Ecto neural progenitor cell (in vitro differentiated cells): ENCODE measurements around the gene PATJ.
"Not testable (repeated sequence)": the region's sequence is repeated elsewhere in the genome, so short reads cannot be mapped to it uniquely, and the experiment has no call there.

Source experiments
- DNase-seq: peaks from one replicate; pipeline ENCODE4 v3.0.0-alpha.2; 2018; ENCODE audit warnings: low spot score

The PATJ gene

DNA sequence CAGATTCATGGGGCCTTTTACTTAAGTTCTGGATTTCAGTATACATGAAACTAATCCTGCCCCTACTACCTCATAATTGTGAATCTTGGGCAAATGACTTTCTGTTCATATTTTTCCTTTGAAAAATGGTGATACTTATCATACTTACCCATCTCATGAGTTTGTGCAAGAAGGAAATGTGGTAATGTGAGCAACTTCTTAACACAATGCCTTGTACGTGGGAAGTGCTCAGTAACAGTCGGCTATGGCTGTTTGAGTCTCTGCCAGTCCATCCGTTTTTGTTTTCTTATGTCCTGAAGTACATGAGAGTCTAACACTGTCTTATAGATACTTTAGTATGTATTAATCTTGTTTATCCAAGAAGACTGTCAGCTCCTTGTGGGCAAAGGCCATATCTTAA, 86.5 kb downstream of the PATJ start:
- no peak for DNase-seq

DNA sequence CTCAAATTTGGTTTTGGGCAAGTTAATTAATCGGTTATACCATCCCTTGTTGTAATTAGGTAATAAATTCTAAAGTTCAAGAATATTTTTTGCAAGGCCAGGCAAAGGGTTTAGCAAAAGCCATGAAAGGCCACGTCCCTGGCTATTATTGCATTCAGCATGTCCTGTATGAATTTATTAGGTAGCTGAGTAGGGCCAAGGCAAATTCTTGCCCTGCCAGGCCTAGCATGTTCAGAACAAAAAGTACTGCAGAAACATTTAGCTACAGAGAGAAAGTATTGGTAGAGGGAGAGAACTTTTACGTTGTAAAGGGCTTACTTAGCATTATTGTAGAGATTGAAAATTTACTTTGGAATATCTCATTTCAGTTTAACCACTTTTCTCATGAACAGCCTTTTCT, 94.4 kb downstream of the PATJ start:
- no peak for DNase-seq

DNA sequence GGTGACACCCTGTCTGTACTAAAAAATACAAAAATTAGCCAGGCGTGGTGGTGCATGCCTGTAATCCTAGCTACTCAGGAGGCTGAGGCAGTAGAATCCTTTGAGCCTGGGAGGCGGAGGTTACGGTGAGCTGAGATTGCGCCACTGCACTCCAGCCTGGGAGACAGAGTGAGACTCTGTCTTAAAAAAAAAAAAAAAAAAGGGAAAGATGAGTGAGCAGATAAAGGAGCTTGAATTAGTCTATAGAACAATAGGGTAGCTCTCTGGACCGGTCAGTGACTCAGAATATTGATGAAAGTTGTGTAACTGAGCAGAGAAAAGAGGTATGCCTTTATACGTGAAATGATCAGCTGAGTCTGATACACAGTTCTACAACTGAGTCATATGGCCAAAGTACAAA, 95.3 kb downstream of the PATJ start:
- not testable (repeated sequence) for DNase-seq

DNA sequence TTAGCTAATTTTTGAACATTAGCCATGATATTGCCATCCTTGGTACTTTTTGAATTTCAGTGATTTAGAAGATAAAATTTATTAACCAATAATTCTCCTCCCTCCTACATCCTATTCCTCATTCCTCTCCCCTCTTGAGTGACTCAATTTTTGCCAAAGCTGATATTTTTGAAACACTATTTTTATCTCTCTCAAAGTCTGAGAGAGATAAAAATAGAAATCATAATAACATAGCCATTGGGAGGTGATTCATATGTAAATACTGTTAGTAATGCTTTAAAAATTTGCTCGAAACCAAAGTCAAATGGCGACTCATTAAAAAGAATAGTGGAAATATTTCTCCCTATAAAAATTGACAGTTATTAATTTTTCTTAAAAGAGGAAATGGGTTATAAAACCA, 97.4 kb downstream of the PATJ start:
- no peak for DNase-seq

DNA sequence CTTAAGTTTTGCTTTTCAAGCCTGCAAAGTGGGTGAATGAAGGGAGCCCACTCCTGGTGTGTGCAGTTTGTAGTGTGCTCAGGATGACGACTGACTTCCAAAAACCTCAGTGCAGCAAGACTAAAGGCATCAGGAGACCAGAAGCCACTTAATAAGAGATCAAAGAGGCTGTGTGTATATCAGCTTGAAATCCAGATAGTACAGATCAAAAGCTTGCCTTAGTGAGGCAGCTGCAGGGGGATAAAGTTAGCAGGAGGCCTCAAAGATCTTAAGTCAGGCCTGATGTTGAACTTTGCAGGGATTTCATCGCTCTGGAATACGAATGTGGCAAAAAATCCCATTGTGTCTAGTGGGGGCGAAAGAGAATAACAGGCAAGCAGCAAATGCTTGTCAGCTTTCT, 99.8 kb downstream of the PATJ start:
- DNase-seq, result no peak

DNA sequence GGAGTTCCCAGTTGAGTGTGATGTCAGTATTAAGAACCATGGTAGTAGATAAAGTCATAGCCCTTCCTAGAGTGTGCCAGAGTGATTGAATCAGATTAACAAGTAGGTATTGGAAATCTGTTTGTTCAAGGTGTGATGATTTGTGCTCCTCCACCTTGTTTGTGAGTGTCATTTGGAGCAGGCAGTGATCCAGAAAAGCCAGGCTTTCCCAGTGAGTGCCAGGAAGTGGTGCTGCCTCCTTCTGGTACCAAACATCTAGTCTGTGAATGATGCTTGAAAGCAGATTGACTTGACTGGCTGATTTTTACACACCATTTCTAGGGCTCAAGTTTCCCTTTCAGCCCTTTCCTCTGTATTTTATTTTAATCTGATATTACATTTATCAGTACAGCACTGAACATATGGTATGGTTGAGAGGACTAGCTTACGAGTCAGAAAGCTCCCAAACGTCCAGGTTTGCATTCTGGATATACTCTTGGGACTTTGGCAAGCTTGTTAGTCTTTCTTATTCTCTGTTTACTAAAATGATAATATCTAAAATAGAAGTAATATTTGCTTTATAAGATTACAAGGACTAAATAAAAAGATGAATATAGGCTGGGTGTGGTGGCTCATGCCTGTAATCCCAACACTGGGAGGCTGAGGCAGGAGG, 100.7 kb downstream of the PATJ start:
- DNase-seq, result no peak

DNA sequence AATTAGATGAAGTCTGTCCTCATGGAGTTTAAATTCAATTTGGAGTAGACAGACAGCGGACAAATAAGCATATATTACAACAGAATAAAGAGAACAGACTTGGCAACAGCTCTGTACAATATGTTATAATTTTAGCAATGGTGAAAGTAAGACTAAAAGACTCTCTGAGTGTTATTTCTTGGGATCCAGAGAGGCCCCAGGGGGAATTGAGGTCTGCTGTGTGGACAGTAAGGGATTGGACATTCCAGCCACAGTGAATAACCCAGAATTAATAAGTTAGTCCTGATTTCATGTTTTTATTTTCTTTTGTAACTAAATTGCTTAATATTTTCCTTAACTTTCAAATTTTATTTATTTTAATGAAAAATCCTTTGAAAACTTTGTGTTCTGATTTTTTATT, 101.7 kb downstream of the PATJ start:
- no peak for DNase-seq

DNA sequence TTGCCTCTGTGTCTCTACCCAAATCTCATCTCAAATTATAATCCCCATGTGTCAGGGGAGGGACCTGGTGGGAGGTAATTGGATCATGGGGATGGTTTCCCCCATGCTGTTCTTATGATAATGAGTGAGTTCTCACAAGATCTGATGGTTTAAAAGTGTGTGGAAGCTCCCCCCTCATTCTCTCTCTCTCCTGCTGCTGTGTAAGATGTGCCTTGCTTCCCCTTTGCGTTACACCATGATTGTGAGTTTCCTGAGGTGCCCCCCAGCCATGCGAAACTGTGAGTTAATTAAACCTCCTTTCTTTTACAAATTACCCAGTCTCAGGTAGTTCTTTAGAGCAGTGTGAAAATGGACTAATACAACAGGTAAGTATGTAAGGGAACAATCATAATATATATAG, 102.4 kb downstream of the PATJ start:
- DNase-seq, result not testable (repeated sequence)

DNA sequence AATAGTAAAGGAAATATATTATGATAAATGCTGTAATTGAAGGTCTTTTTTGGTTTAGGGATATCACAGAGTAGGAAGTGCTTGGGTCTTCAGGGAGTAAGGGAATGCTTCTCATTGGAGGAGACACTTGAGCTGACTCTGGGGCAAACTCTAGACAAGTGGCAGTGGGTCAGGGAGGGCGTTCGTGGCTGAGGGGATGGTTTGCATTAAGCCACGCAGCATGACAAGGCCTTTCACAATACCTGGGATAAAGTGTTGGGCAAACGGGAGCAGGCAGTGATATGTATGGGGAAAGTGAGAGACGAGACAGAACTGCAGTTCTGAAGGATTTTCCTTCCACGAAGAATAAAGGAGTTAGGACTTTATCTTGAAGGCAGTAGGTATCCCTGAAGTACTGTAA, 109.0 kb downstream of the PATJ start:
- DNase-seq, result no peak

DNA sequence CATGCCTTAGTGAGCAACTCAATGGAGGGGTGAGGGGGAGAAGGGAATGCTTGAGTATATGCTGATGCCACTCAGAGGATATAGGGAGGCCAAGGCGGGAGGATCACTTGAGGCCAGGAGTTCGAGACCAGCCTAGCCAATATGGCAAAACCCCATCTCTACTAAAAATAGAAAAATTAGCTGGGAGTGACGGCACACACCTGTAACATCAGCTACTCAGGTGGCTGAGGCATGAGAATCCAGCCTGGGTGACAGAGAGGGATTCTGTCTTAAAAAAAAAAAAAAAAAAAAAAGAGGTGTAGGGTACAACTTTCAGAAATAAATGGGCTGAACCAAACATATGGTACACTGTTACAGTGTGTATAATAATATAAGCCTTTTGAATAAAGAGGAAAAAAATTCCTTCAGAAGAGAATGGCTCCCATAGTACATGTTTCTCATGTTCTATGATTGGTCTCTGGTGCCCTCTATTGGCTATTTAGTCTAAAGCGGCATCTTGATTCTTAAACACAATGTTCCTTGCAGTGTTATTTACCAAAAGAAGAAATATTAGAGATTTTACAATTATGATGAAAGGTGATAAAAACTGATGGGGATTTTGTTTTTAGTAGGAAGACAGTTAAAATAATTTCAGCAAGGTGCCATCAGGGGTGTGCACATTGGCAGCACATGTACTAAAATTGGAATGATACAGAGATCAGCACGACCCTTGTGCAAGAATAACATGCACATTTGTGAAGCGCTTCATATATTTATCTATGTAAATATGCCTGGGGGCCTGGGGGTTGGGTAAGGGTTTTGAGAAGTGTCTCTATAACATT, 109.8 kb downstream of the PATJ start:
- DNase-seq, result no peak

DNA sequence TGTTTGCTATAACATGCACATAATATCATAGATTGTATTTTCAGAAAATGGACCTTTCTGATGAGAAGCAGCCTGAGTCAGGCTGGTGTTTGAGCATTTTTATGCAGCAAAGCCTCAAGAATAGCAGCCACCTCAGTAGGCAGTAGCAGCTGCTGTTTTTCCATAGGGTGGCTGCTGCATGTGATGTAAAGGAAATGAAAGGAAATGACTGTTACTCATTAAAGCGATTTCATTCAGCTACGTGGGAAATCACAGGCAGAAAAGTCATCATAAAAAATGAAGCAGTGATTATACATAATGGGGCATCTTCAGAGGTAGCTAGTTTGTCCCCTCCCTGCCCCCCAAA, 110.4 kb downstream of the PATJ start:
- no peak for DNase-seq

DNA sequence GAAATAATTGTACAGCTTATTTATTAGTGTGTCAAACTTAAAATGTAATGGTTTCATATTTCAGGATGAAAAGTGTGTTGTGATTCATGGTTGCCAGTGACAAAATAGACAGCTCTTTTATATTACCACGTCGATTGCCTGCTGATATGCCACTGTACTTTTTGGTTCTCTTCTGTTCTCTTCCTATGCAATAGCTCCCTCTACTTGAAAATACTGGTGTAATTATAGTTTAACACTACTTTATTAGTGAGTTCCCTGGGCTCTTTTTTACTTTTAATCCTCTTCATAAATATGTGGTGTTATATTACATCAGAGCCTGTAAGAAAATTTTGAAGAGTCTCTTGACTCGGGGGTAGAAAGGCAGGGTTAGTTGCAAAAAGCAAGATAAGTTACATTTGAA, 111.3 kb downstream of the PATJ start:
- no peak for DNase-seq

DNA sequence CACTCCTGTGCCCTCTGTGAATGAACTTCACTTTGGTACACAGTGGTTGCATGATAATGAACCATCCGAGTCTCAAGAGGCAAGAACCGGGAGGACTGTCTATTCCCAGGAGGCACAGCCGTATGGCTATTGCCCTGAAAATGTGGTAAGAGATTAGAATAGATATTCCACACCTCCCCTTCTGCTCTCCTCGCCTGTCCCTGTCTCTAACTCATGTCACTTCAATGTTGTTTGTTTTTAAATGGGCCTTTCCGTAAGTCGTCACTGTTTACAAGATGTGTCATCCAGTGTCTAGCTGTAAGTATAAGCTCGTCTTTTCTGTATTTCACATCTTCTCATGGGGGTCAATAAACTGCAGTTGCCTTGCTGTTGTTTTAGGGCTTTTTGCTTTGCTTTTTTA, 122.2 kb downstream of the PATJ start:
- no peak for DNase-seq

DNA sequence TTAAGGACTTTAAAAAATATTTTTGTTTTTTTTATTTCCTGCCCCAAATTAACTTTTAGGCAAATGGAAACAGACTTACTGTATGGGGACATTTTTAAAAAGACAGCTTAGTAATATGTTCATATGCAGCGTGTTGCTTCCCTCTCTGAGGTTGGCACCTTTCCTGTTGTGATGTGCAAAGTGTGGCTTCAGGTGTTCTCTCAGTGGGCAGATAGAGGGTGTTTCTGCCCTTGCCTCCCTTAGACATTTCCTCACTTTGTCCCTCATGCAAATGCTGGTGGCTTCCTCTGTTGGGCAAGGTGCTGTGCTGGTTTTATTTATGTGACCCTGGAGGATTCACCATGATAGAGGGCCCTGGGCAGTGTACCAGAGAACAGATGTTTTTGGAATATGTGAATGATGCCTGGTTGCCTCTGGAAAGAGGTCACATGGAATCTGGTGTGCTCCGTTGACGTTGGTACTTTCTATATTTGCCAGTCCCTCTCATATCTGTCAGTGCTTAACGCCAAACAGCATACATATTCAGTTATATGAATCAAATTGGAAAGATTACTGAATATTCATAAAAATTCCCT, 123.5 kb downstream of the PATJ start:
- no peak for DNase-seq

DNA sequence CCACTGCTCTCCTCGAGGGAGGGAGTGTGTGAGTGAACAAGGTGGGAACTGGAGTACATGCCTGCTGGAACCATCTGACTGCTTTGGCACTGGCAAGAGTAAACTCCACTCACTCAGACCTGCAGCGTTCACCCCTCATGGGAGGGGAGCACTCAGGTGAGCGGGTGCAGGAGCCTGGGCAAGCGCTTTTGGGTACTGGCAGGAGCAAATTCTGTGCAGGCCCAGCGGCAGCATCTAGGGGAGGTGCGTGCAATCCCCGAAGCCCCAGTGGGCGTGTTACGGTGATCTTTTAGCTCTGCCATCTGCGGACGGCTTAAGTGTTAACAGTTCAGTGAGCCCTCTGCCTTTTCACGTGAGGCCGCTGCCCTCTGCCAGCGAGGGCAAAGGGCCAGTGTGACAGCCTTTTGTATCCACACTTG, 127.4 kb downstream of the PATJ start:
- DNase-seq, result no peak

DNA sequence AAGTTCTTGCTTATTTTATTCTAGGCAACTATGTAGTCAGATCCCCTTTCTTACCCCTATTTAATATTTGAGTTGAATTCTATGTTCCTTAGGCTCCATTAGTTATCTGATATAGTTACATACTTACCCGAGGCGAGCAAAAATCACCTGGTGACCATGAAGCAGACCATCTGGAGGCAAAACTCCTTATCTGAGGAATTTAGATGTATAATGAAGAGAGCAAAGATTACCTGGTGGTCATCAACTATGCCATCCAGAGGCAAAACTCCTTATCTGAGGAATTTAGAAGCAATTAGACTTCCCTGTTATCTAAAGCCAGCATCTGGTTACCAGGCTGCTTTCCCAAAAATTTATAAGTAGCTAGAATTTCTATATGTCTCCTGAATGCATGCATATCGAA, 129.9 kb downstream of the PATJ start:
- DNase-seq, result no peak

DNA sequence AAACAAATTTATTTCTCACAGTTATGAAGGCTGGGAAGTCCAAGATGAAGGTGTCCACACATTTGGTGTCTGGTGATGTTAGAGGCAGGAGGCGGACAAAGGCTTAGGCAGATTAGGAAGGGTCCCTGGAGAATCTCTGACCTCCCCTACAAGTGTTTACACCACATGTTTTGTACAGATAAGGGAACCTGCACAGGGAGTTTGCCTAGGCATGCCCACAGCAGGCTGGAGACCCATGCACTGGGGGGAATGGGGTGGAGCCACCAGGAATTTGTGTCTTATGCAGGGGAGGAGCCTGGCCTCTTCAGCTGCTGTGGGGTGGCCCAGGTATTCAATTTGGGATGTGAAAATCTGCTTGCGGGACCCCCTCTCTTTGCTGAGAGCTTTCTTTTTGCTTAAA, 131.3 kb downstream of the PATJ start:
- peak; percentile 52 for DNase-seq

DNA sequence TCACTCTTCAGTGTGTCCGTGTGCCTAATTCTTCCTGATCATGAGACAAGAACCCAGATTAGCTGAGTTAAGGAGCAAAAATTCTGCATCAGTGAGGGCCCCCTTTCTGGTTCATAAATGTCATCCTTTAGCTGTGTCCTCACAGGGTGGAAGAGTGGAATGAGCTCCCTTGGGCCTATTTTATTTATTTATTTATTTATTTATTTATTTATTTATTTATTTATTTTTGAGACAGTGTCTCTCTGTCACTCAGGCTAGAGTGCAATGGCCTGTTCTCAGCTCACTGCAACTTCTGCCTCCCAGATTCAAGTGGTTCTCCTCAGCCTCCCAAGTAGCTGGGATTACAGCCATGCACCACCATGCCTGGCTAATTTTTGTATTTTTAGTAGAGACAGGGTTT, 131.7 kb downstream of the PATJ start:
- DNase-seq, result no peak

DNA sequence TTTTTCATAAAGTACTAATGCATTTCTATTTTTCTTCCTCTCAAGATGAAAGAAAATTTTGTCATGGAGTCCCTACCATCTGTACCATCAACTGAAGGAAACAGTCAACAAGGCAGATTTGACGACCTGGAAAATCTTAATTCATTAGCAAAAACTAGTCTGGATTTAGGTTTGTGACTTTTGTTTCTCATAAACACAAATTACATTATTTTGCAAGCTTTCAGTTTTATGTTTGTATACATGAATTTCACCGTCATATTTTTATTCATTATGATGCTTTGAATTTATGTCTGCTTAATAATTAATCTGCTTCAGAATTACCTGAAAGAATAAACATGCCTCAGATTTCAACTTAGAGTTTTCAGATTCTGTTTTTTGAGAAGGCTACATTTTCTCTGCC, 132.9 kb downstream of the PATJ start:
- no peak for DNase-seq

DNA sequence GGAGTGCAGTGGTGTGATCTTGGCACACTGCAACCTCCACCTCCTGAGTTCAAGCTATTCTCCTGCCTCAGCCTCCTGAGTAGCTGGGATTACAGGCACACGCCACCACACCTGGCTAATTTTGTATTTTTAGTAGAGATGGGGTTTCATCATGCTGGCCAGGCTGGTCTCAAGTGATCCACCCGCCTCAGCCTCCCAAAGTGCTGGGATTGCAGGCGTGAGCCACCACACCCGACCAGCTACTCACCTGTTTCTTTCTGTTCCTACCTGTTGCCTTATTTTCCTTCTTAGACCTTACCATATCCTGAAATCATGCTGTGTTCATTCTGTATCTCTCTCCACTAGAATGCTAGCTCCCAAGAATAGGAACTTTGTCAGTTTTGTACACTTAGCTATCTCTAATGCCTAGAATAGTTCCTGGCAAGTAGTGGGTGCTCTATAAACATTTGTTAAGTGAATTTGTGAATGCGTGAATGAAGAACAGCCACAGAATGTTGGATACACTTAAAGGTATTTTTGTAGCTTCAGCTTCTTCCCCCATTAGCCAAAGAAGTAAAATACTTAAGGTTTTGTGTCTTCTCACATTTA, 137.7 kb downstream of the PATJ start:
- DNase-seq, result not testable (repeated sequence)

DNA sequence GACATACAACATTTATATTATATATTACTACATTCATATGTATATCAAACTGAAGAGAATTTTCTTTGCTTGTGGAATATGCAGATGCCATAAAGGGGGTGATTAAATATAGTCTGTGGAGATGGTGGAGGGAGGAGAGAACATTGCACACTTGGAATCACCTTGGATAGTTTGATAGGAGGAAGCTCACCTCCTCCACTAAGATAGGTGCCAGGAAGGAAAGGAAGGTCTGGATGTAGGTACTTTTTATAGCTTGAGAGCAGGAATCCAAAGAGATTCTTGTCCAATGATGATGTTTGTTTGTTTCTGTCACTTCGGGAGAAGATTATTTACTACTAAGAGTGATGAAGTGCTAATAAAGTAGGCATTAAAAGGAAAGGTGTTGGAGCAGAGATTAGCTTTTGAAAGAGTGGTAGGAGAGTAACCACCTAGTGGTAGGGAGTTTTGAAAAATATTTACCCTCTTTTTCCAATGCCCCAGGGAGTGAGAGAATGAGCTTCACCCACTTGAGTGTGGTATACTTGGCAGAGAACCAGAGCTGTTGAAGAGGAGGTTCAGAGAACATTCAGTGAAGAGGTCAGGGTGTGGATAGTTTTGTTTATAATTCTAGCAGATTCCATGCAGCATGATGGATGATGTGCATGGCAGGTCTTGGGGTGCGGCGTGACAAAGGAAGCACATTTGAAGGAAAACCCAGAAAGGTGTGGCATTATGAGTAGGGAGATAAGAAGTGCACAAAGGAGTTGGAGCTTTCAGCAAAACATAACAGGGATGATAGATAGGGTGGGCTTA, 145.0 kb downstream of the PATJ start:
- no peak for DNase-seq

DNA sequence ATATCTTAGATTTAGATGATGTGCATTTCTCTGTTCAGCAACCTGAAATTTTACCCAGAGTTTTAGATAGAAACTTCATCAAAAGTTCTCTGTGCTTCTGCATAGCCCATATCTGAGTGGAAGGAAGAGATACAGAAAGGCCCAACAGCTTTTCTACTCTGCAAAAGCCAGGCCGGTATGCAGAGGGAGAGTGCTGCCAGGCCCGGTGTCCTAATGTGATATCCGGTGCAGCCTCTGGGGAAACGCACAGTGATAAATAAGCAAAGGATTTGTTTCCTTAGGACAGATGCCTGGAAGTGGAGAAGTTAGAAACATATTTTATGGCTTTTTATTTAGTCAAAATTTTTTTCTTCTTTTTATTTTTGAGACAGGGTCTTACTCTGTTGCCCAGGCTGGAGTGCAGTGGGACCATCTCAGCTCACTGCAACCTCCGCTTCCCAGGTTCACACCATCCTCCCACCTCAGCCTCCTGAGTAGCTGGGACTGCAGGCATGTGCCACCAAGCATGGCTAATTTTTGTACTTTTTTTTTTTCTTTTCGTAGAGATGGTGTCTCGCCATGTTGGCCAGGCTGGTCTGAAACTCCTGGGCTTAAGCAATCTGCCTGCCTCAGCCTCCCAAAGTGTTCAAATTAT, 145.8 kb downstream of the PATJ start:
- no peak for DNase-seq
